Adrenal gland (tissue), 12 donors: ENCODE results near the gene RUNX1. TPM values are rescaled to one million over a fixed set of nuclear protein-coding genes. Genes with fewer than 3 reads are reported as not detected.

Experiments used
- DNase-seq, 7 donors: peaks; one replicate each; pipeline ENCODE4 v3.0.0-alpha.2; 2019 to 2020
- H3K27ac ChIP-seq, 5 donors: fragments of 200-600 bp; sonication (generic) in 4 of 5; 1 replicate in 3 of 5; 2 replicates in 2 of 5; pipeline versions ENCODE4 v1.5.1 to v1.8.0; 2016 to 2020; ENCODE audit warnings: mild to moderate bottlenecking in 1 of 5
- H3K27me3 ChIP-seq: fragments of 200-600 bp; 2 replicates; pipeline ENCODE4 v1.8.0; 2021
- H3K36me3 ChIP-seq, 2 donors: fragments of 200-600 bp; replicated peaks in 1 of 2; 1 replicate in 1 of 2; 2 replicates in 1 of 2; pipeline versions ENCODE4 v1.5.1 to v1.8.0; 2018 to 2022
- H3K4me1 ChIP-seq, 2 donors: fragments of 200-600 bp; replicated peaks in 1 of 2; 1 replicate in 1 of 2; 2 replicates in 1 of 2; pipeline versions ENCODE4 v1.5.1 to v1.8.0; 2018 to 2021
- H3K4me3 ChIP-seq, 4 donors: fragments of 200-600 bp; sonication (generic) in 3 of 4; one replicate each; pipeline ENCODE4 v1.5.1; 2016 to 2018
- H3K9me3 ChIP-seq, 3 donors: fragments of 200-600 bp; sonication (generic) in 1 of 3; replicated peaks in 1 of 3; 1 replicate in 2 of 3; 2 replicates in 1 of 3; pipeline versions ENCODE4 v1.5.1 to v1.8.0; 2016 to 2021
- POLR2A ChIP-seq, 2 donors: fragments of 450-650 bp; IDR thresholded peaks; one replicate each; pipeline ENCODE4 v1.6.1; 2017; ENCODE audit warnings: antibody characterized with exemption in 2 of 2, mild to moderate bottlenecking in 2 of 2, moderate library complexity in 1 of 2
- WGBS, 4 donors: extraction: QIAGEN DNeasy Blood & Tissue Kit in 2 of 4; methylation state at CpG; one replicate each; pipeline versions ENCODE4 v1.1.5 to v1.1.7; 2013 to 2017; 5-methylcytosine and 5-hydroxymethylcytosine counted together
- intact Hi-C, 2 donors: fragments of 100-400 bp; cut with DNase I; formaldehyde crosslinking; loops; one replicate each; pipeline versions ENCODE4 v1.14.1 to v1.15.0; 2022 to 2023
- polyA plus RNA-seq, 3 donors: library from polyadenylated mRNA; stranded (reverse); fragments of 200-250 nt in 2 of 3; fragments of 350-450 nt in 1 of 3; fragmentation: Illumina TruSeq in 1 of 3; extraction: RNeasy Lipid Tissue Mini Kit (QIAGEN cat#74804) in 1 of 3; gene quantifications; one replicate each; pipeline ENCODE4 v1.2.3, GENCODE V29; 2013 to 2014
- total RNA-seq, 9 donors: library from RNA; depleted of rRNA in 4 of 9; stranded (reverse); fragments of >200 nt in 4 of 9; fragments of 120-200 nt in 1 of 9; fragmentation: NEBNext Ultra II Directional in 1 of 9; extraction: Animal tissue kit (Norgen Biotek cat#: 25700) in 1 of 9; gene quantifications; one replicate each; pipeline versions ENCODE4 v1.1.0 to v1.2.4, GENCODE V29; 2013 to 2023
- TF ChIP-seq, protein P1 (sequence below), 6 experiments: fragments of 450-650 bp in 4 of 6; fragments of 200-600 bp in 2 of 6; sonication (generic) in 1 of 6; IDR thresholded peaks; 1 replicate in 5 of 6; 2 replicates in 1 of 6; pipeline versions ENCODE4 v1.5.1 to v1.8.0; 2016 to 2021; ENCODE audit warnings: antibody characterized with exemption in 6 of 6, mild to moderate bottlenecking in 2 of 6, moderate library complexity in 1 of 6
- donor health status: healthy with polysubstance abuse.
- donor health status: Bipolar disorder and iron deficiency.
- donor health status: DM: yes; HTN: yes; CAD: no.
- donor health status: DM: no; HTN: no; CAD: no.
- donor health status: DM: no; HTN: no; CAD: no.
- donor health status: DM: yes; HTN: yes; CAD: no.

Gene RUNX1
- total and polyA plus RNA-seq, 12 donors, result 0.83 to 27.2 (median 8.2) TPM

DNA sequence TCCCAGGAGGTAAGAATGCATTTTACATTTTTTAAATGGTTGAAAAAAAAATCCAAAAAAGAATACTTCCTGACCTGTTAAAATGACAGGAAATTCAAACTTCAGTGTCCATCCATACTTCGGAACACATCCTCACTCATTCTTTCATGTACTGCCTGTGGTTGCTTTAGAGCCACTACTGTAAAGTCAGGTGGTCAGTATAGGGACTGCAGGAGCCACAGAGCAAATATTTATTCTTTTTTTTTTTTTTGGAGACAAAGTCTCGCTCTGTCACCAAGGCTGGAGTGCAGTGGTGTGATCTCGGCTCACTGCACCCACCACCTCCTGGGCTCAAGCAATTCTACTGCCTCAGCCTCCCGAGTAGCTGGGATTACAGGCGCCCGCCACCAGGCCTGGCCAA, 255.6 kb downstream of the RUNX1 start:
- Histone ChIP-seq H3K4me3 (no peak overlapping the region), H3K27me3 (no peaks in the 10 kb centered on the region), H3K4me1 (no peaks in the 10 kb centered on the region), H3K27ac (no peak overlapping the region), H3K36me3 (no peaks in the 10 kb centered on the region), H3K9me3 (no peaks in the 10 kb centered on the region)
- TF ChIP-seq, protein P1, sequence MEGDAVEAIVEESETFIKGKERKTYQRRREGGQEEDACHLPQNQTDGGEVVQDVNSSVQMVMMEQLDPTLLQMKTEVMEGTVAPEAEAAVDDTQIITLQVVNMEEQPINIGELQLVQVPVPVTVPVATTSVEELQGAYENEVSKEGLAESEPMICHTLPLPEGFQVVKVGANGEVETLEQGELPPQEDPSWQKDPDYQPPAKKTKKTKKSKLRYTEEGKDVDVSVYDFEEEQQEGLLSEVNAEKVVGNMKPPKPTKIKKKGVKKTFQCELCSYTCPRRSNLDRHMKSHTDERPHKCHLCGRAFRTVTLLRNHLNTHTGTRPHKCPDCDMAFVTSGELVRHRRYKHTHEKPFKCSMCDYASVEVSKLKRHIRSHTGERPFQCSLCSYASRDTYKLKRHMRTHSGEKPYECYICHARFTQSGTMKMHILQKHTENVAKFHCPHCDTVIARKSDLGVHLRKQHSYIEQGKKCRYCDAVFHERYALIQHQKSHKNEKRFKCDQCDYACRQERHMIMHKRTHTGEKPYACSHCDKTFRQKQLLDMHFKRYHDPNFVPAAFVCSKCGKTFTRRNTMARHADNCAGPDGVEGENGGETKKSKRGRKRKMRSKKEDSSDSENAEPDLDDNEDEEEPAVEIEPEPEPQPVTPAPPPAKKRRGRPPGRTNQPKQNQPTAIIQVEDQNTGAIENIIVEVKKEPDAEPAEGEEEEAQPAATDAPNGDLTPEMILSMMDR (IDR thresholded peaks at IDR 0.05), result no peak
- no peak for TF ChIP-seq POLR2A (IDR thresholded peaks at IDR 0.05)
- intact Hi-C loops, result no loop called here
- 92 to 99% (median 95%) methylated on average over 6 of the region's 6 CpGs for WGBS, 4 donors
- DNase-seq, result no peak

DNA sequence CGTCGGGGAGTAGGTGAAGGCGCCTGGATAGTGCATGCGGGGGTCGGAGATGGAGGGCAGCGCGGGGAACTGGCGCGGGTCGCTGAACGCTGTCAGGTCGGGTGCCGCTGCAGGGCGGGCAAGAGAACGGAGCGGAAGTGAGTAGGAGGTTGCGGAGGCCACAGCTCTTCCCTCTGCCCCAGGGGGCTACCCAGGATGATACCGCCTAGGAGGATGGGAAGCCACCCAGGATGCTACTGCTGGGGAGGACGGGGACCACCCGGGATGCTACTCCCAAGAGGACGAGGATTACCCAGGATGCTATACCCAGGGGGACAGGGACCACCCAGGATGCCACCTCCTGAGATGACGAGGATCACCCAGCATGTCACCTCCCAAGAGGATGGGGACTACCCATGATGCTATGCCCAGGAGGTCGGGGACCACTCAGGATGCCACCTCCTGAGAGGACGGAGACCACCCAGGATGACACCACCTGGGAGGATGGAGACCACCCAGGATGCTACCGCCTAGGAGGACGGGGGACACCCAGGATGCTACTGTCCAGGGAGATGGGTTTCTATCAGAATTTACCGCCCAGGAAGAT, 256.5 kb downstream of the RUNX1 start:
- Histone ChIP-seq H3K4me3 (no peak overlapping the region), H3K9me3 (no peaks in the 10 kb centered on the region), H3K36me3 (no peaks in the 10 kb centered on the region), H3K27me3 (no peaks in the 10 kb centered on the region), H3K4me1 (no peaks in the 10 kb centered on the region), H3K27ac (no peak overlapping the region)
- intact Hi-C loops, result no loop called here
- no peak for DNase-seq
- WGBS, 4 donors, result 91 to 95% (median 93%) methylated on average over 22 to 27 of the region's 27 CpGs
- TF ChIP-seq, protein P1 (IDR thresholded peaks at IDR 0.05), result no peak
- no peak for TF ChIP-seq POLR2A (IDR thresholded peaks at IDR 0.05)

DNA sequence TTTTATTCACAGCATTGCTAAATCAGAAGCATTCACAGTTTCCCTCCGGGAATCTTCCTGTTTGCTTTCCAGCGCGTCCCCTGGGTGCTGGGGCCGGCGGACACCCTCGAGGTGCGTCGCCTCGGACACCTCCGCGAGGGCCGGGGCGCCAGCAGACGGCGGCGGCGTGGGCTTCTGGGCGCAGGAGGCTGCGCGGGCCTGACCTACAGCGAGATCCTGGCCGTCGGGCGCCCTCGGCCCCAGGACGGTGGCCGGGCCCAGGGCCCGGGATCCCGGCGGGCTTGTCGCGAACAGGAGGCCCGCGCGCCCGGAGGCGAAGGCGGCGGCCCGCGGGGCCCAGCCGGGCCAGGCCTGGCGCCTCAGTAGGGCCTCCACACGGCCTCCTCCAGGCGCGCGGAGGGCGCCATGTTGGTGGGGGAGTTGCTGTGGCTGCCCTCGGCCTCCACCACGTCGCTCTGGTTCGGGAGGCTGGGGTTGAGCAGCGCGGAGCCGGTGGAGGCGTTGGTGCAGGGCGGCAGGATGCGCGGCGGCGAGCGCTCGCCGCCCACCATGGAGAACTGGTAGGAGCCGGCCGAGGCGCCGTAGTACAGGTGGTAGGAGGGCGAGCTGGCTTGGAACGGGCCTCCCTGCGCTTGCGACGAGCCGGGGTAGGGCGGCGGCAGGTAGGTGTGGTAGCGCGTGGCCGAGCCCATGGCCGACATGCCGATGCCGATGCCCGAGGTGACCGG, 257.2 kb downstream of the RUNX1 start:
- Histone ChIP-seq H3K4me1 (no peaks in the 10 kb centered on the region), H3K27me3 (no peaks in the 10 kb centered on the region), H3K9me3 (no peaks in the 10 kb centered on the region), H3K4me3 (no peak overlapping the region), H3K27ac (no peak overlapping the region), H3K36me3 (no peaks in the 10 kb centered on the region)
- intact Hi-C loops, result no loop called here
- no peak for TF ChIP-seq POLR2A (IDR thresholded peaks at IDR 0.05)
- TF ChIP-seq, protein P1 (IDR thresholded peaks at IDR 0.05), result no peak
- 81 to 93% (median 86%) methylated on average over 37 to 84 of the region's 84 CpGs for WGBS, 4 donors
- DNase-seq, result no peak

DNA sequence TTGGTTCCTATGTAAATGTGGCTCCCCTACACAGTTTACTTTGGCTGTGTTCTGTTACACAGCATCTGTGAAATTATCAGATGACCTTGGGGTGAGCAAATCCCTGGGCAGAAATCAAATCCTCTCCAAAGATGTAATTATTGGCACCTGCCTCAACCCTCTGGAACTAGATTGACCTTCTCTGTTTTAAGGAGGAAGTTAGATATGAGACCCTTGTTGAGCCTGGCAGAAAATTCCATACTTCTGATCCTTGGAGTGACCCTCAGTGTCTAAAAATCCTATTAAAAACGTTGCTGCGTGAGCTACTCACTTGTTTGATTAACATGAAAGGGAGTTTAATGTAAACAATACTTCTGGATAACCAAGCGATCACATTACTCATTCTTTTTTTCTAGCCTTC, 258.3 kb downstream of the RUNX1 start:
- Histone ChIP-seq H3K4me3 (no peak overlapping the region), H3K4me1 (no peaks in the 10 kb centered on the region), H3K27ac (no peak overlapping the region), H3K36me3 (no peaks in the 10 kb centered on the region), H3K9me3 (no peaks in the 10 kb centered on the region), H3K27me3 (no peaks in the 10 kb centered on the region)
- WGBS, 4 donors, result 62 to 73% (median 67%) methylated on average over 3 of the region's 3 CpGs
- intact Hi-C loops, result no loop called here
- TF ChIP-seq, protein P1 (IDR thresholded peaks at IDR 0.05), result no peak
- no peak for TF ChIP-seq POLR2A (IDR thresholded peaks at IDR 0.05)
- no peak for DNase-seq
